Loucy (cell line): Measurements from ENCODE around the gene CLMP.

Experiments used
- H2AFZ ChIP-seq: fragments of 200-600 bp; sonication (generic); 2 replicates; pipeline ENCODE4 v1.6.0; 2016; ENCODE audit warnings: antibody characterized with exemption, mild to moderate bottlenecking, low read length, moderate library complexity
- H3F3A ChIP-seq: fragments of 200-600 bp; 2 replicates; pipeline ENCODE4 v1.6.0; 2016; ENCODE audit warnings: antibody characterized with exemption, low read depth, mild to moderate bottlenecking
- H3K27me3 ChIP-seq: fragments of 200-600 bp; sonication (generic); 2 replicates; pipeline ENCODE4 v1.6.1; 2014; ENCODE audit warnings: low read length, mild to moderate bottlenecking; ENCODE audit not compliant: insufficient read depth, poor library complexity, severe bottlenecking
- H3K36me3 ChIP-seq: fragments of 200-600 bp; sonication (generic); 2 replicates; pipeline ENCODE4 v1.6.1; 2016; ENCODE audit warnings: low read length; ENCODE audit not compliant: insufficient read depth
- H3K4me1 ChIP-seq: fragments of 200-600 bp; sonication (generic); 2 replicates; pipeline ENCODE4 v1.5.1; 2014; ENCODE audit warnings: low read length, mild to moderate bottlenecking; ENCODE audit not compliant: insufficient read depth, poor library complexity, severe bottlenecking
- H3K4me2 ChIP-seq: fragments of 200-600 bp; sonication (generic); 2 replicates; pipeline ENCODE4 v1.6.0; 2014; ENCODE audit warnings: antibody characterized with exemption, low read length, low read depth, mild to moderate bottlenecking; ENCODE audit not compliant: poor library complexity, severe bottlenecking
- H3K4me3 ChIP-seq: fragments of 200-600 bp; sonication (generic); 2 replicates; pipeline ENCODE4 v1.5.1; 2014; ENCODE audit warnings: low read length, mild to moderate bottlenecking, mixed read lengths; ENCODE audit not compliant: poor library complexity, severe bottlenecking
- H3K79me2 ChIP-seq: fragments of 200-600 bp; sonication (generic); 2 replicates; pipeline ENCODE4 v1.6.1; 2014; ENCODE audit warnings: low read length; ENCODE audit not compliant: insufficient read depth
- H3K9ac ChIP-seq: fragments of 200-600 bp; sonication (generic); 2 replicates; pipeline ENCODE4 v1.6.0; 2014; ENCODE audit warnings: mild to moderate bottlenecking, low read depth, low read length, moderate library complexity; ENCODE audit not compliant: poor library complexity, severe bottlenecking
- H3K9me2 ChIP-seq: fragments of 200-600 bp; sonication (generic); replicated peaks from 2 replicates; pipeline ENCODE4 v1.6.1; 2016; ENCODE audit warnings: low read depth, low read length, mixed read lengths
- H3K9me3 ChIP-seq: fragments of 200-600 bp; sonication (generic); 2 replicates; pipeline ENCODE4 v1.6.1; 2014; ENCODE audit warnings: mild to moderate bottlenecking, antibody characterized with exemption, low read length, low read depth; ENCODE audit not compliant: insufficient read depth
- H4K20me1 ChIP-seq: fragments of 200-600 bp; sonication (generic); 2 replicates; pipeline ENCODE4 v1.6.0; 2014; ENCODE audit warnings: antibody characterized with exemption, low read length, mild to moderate bottlenecking; ENCODE audit not compliant: insufficient read depth, poor library complexity, severe bottlenecking
- CTCF ChIP-seq: fragments of 200-600 bp; sonication (generic); conservative IDR thresholded peaks from 2 replicates; pipeline ENCODE4 v1.5.1; 2014; ENCODE audit warnings: mild to moderate bottlenecking, antibody characterized with exemption, low read length
- EZH2phosphoT487 ChIP-seq: fragments of 200-600 bp; IDR thresholded peaks from 2 replicates; pipeline ENCODE4 v1.6.1; 2018; ENCODE audit warnings: antibody characterized with exemption, mild to moderate bottlenecking, moderate library complexity, borderline replicate concordance

Gene CLMP

GRCh38 chr11:123161376-123162030, 33.5 kb downstream of the CLMP start:
- no peaks in the 10 kb centered on the region for H3K9me2 ChIP-seq
- H3K4me3 ChIP-seq: no peak overlapping the region
- H3K4me1 ChIP-seq: peaks cover 21% of the 10 kb centered on the region
- H3K9me3 ChIP-seq: no peaks in the 10 kb centered on the region
- H3K4me2 ChIP-seq: no peak overlapping the region
- no peaks in the 10 kb centered on the region for H4K20me1 ChIP-seq
- TF ChIP-seq EZH2phosphoT487 (no peak), CTCF (no peak)
- H3F3A ChIP-seq: no peaks in the 10 kb centered on the region
- H3K27me3 ChIP-seq: no peaks in the 10 kb centered on the region
- H3K9ac ChIP-seq: no peak overlapping the region
- H3K79me2 ChIP-seq: no peaks in the 10 kb centered on the region
- no peak overlapping the region for H2AFZ ChIP-seq
- H3K36me3 ChIP-seq: no peaks in the 10 kb centered on the region

GRCh38 chr11:123159183-123159857, 35.7 kb downstream of the CLMP start:
- Histone ChIP-seq H3K9me3 (no peaks in the 10 kb centered on the region), H3K4me1 (peaks cover 21% of the 10 kb centered on the region), H4K20me1 (no peaks in the 10 kb centered on the region), H3K79me2 (no peaks in the 10 kb centered on the region), H3K36me3 (no peaks in the 10 kb centered on the region), H3K4me2 (peak overlapping the region; percentile 17), H3K4me3 (no peak overlapping the region), H3K9me2 (no peaks in the 10 kb centered on the region), H3K27me3 (no peaks in the 10 kb centered on the region), H3K9ac (no peak overlapping the region), H3F3A (no peaks in the 10 kb centered on the region), H2AFZ (peak overlapping the region; percentile 26)
- TF ChIP-seq CTCF (no peak), EZH2phosphoT487 (no peak)

GRCh38 chr11:123158033-123159003, 36.7 kb downstream of the CLMP start:
- Histone ChIP-seq H3K79me2 (no peaks in the 10 kb centered on the region), H3K4me1 (peaks cover 21% of the 10 kb centered on the region), H3K27me3 (no peaks in the 10 kb centered on the region), H3K9me2 (no peaks in the 10 kb centered on the region), H3K4me2 (peak overlapping the region; percentile 17), H4K20me1 (no peaks in the 10 kb centered on the region), H3K9ac (no peak overlapping the region), H2AFZ (peak overlapping the region; percentile 11; the same call in 1 of the 2 replicates), H3F3A (no peaks in the 10 kb centered on the region), H3K4me3 (no peak overlapping the region), H3K9me3 (no peaks in the 10 kb centered on the region), H3K36me3 (no peaks in the 10 kb centered on the region)
- TF ChIP-seq CTCF (no peak), EZH2phosphoT487 (no peak)
